ENCODE results near the gene ITGA6.

- TF ChIP-seq MXI1 (conservative IDR thresholded peaks at IDR 0.05; ENCODE audit: poor library complexity, severe bottlenecking) (no peak), EP300 (conservative IDR thresholded peaks at IDR 0.05; ENCODE audit: poor library complexity, severe bottlenecking) (no peak), TAF1 (IDR thresholded peaks at IDR 0.05; ENCODE audit: low read depth) (no peak), POLR2AphosphoS5 (IDR thresholded peaks at IDR 0.05) (no peak), RAD21 (conservative IDR thresholded peaks at IDR 0.05) (no peak), EZH2 (IDR thresholded peaks at IDR 0.05; ENCODE audit: borderline replicate concordance, insufficient read depth, low read length, poor library complexity, severe bottlenecking) (no peak)
- TF ChIP-seq, protein P1, sequence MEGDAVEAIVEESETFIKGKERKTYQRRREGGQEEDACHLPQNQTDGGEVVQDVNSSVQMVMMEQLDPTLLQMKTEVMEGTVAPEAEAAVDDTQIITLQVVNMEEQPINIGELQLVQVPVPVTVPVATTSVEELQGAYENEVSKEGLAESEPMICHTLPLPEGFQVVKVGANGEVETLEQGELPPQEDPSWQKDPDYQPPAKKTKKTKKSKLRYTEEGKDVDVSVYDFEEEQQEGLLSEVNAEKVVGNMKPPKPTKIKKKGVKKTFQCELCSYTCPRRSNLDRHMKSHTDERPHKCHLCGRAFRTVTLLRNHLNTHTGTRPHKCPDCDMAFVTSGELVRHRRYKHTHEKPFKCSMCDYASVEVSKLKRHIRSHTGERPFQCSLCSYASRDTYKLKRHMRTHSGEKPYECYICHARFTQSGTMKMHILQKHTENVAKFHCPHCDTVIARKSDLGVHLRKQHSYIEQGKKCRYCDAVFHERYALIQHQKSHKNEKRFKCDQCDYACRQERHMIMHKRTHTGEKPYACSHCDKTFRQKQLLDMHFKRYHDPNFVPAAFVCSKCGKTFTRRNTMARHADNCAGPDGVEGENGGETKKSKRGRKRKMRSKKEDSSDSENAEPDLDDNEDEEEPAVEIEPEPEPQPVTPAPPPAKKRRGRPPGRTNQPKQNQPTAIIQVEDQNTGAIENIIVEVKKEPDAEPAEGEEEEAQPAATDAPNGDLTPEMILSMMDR (IDR thresholded peaks at IDR 0.05; ENCODE audit: poor library complexity, severe bottlenecking), result no peak
These were observed 31.9 kb upstream of the ITGA6 start for GRCh38 chr2:172395503-172395902.

Measured in neural cell (in vitro differentiated cells).